Middle frontal gyrus (tissue), 1 donor: ENCODE measurements around the gene AUP1.
"Not testable (repeated sequence)": the region's sequence is repeated elsewhere in the genome, so short reads cannot be mapped to it uniquely, and the experiment has no call there.

ENCODE experiments used
- DNase-seq: peaks from one replicate; pipeline ENCODE4 v3.0.0-alpha.2; 2015; ENCODE audit warnings: low spot score; ENCODE audit errors: extremely low spot score

The AUP1 gene, protein sequence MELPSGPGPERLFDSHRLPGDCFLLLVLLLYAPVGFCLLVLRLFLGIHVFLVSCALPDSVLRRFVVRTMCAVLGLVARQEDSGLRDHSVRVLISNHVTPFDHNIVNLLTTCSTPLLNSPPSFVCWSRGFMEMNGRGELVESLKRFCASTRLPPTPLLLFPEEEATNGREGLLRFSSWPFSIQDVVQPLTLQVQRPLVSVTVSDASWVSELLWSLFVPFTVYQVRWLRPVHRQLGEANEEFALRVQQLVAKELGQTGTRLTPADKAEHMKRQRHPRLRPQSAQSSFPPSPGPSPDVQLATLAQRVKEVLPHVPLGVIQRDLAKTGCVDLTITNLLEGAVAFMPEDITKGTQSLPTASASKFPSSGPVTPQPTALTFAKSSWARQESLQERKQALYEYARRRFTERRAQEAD

GRCh38 chr2:74529357-74530238 lies at the start of gene AUP1, which contains the start of gene HTRA2:
Gene AUP1 (minus strand): TSS chr2:74529706. CDS start chr2:74529629, 77 bp downstream.
Gene HTRA2 (plus strand): TSS chr2:74529933. CDS start chr2:74530007, 74 bp downstream.
- peak; percentile 98 for DNase-seq

DNA sequence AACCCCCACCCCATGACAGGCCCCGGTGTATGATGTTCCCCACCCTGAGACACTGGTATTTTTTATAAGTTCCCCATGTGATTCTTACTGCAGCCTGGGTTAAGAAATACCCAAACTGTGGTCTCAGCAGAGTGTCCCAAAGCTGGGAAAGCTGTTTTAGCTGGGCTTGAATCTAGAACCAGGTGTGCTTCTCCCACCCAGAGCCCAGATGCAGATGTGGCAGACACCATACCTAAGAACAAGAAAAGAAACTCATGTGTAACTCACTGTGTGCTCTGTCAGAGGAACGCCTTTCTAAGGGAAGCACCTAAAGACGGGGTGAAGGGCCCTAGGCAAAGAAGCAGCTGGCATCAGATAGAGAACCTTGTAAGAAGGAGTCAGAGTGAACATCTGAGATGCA lies 48.9 kb upstream of the AUP1 start:
- DNase-seq = no peak

GRCh38 chr2:74577448-74577847 lies 47.9 kb upstream of the AUP1 start:
- DNase-seq = no peak

GRCh38 chr2:74576863-74577229 lies 47.3 kb upstream of the AUP1 start:
- no peak for DNase-seq

DNA sequence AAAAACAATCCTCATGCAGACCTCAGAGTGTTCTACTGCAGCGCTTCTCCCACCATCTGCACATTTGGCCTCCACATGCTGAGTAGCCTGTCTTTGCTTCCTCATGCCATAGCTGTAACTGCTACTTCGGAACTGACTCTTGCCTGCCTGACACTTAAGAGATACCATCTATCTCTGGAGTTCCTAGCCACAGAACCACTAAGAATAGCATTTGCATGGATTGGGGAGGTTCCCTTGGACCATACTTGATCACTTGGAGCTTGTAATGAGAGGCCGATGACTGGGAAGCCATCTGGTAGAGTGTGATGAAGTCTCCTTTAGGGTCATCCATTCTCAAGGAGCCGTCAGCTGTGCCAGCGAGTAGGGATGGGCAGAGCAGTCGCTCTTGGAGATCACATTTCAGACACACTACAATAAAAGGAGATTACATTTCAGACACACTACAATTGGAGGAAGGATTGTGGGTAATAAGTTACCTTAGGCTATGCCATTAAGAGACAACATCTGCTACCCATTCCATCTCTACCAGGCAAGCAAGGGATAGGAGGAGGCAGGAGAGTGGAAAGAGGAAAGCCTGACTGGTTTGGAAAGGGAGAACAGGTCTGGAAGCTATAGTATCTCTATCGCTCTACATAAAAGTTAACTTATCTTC lies 46.8 kb upstream of the AUP1 start:
- no peak for DNase-seq

- no peak for DNase-seq
Observed at GRCh38 chr2:74575320-74575719, 45.8 kb upstream of the AUP1 start.

DNA sequence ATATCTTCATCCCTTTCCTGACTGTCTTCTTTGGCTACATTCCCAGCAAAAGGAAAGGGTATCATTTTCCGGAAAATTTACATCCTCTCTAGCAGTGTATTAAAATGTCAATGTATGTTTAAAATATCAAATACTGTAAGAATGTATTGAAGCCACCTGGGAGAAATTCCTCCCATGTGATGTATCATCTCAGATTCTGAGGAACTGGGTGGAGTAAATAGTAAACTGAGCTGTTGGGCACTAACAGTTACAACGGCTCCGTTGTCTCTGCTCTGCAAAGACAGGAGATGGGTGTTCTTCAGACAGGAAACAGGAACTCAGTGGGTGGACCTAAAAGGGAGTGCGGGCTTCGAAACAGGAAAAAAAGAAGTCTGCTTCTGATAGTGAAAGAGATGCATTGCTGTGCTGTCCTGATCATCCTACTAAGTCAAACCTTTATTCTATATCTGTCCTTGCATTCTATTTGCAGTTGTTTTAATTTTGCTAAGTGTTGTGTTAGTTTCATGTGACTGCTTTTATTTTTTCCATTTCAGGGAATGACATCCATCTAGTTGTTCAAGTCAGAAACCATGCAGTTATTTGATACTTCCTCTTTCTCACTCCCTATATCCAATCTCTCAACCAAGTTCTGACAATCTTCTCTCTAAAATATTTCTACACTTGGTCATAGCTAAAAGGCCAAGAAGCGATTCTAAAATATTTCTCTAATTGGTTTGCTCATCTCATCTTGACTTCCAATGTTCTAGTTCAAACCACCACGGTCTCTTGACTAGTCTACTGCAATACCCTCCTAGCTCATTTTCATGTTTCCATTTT lies 44.4 kb upstream of the AUP1 start:
- no peak for DNase-seq

GRCh38 chr2:74572178-74572925 lies 42.8 kb upstream of the AUP1 start:
- DNase-seq = no peak

DNA sequence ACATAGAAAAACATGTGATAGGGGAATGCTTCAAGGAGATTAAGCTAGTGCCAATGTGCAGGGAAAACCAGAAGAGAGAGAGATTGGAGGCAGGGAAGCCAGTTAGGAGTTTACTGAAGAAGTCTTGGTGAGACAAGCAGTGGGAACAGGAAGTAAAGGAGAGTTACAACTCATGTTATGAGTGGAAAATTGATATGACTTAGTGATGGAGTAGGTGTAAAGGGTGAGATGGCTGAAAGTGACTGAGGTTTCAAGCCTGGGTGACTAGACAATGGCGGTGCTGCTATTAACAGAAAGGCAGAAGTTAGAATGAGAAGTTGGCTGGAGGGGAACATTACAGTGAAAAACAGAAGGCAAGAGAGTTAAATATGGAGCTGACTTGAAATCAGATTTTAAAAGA lies 41.6 kb upstream of the AUP1 start:
- no peak for DNase-seq

DNA sequence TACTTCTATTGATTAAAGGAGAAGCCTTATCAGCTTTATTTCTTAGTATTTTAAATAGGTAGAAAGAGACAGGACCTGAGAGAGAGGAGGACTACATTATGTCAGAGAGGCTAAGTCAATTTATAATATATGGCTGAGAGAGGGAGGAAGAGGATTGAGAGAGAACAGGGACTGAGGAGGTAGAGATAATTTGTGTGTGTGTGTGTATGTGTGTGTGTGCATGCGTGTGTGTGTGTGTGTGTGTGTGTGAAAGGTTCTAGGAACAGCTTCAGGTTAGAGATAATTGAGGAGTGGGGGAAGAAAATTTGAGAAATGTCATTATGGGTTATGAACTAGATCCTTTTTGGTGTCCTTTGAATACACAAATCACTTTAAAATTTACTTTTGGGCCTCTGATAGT lies 40.2 kb upstream of the AUP1 start:
- DNase-seq = no peak

- DNase-seq = no peak
Observed at GRCh38 chr2:74567881-74568280, 38.4 kb upstream of the AUP1 start.

GRCh38 chr2:74566754-74567085 lies 37.2 kb upstream of the AUP1 start:
- no peak for DNase-seq

DNA sequence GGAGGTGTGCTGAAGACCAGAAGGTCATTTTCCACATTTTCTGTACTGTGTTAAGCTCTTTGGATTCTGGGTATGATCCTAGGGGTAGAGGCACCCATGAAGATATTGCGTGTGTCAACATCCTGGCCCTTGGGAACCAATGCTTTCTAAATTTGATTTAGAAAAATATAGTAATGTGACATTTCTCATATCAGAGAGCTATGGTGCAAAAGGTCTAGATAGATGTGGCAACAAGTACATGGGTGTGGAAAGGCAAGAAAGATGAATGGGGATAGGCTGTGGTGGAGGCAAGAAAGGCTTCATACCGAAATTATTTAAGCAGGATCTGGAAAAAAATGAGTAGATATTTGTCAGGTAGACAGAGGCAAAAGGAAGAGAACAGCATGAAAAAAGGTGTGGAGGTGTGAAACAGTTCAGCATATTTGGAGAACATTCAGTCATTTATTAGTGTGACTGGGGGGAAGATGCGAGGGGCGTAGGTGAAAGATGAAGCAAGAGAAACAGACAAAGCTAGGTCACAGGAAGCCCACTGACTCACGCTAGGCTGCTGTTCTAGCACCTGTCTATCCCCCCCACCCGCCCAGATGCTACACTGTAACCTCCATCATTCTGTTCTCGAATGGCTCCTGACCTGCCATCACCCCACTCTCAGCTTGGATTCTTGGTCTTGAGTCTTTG lies 36.7 kb upstream of the AUP1 start:
- no peak for DNase-seq

DNA sequence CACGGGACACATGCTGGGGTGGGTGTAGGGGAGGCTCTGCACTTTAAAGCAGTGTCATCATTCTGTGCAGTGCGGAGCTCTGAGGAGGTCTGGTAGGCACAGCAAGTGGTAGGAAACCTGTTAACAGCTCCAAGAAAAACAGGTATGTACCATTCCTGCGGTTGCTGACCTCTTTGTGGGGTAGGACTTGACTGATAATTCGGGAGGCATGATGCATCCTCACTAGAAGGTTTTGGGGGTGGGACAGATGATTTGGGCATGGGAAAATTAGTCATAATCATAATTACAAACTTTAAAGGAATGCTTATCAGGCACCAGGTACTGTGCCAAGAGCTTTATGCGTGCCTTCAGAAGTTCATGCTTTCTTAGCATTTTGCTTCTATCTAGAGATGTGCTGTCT lies 34.7 kb upstream of the AUP1 start:
- DNase-seq = no peak

DNA sequence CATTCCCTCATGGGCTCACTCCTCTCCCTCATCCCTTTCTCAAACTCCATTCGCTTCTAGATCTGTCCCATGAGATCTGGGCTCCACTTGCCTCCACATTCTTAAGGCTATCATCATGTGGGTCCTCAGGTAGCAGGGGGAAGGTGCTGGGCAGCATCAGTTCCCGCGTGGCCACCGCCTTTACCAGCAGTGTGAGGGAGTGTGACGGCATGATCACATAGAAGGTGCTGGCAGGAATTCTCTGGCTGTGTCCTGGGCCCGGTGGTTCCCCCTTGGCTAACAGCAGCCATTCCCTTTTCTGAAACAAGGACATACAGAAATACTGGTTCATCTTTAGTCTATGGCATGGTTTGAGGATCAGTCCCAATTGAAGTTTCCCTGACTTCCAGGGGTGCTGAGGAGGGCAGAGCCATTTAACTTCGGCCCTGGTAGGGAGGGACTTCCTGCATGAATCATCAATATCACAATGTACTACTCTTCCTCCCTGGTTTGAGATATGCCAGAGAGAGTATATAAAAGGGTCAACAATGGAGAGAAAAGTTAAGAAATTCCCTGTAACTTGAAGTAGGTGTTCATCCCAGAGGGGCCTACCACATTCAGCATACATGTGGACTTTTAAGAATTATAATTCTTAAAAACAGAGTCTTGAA lies 32.7 kb upstream of the AUP1 start:
- DNase-seq = no peak

DNA sequence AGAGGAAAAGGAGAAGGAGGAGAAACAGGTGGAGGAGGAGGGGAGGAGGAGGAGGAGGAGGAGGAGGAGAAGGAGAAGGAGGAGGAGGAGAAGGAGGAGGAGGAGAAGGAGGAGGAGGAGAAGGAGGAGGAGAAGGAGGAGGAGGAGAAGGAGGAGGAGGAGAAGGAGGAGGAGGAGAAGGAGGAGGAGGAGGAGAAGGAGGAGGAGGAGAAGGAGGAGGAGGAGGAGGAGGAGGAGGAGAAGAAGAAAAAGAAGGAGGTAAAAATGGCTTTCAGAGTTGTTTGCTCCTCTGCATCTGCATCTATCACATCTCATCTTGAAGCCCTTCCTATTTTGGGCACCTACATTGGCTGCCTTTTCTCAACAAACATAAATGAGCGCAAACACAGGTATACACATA lies 31.5 kb upstream of the AUP1 start:
- DNase-seq = not testable (repeated sequence)

DNA sequence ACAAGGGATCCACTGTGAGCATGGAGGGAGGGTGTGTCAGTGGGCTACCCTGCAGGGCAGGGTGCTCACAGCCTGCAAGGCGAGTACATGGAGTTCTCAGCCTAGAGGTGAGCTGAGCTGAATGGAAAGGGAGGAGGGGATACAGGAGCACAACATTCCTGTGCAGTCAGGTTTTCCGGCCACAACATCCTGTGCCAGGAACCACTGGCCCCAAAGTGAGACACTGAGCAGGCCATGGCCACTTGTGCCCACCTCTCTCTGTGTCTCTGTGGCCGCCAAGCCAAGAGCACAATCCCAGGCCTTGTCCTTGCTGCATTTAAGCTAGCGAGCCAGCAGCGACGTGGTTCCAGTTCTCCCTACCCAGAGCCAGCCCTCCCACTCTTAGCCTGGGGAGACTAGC lies 31.1 kb upstream of the AUP1 start:
- DNase-seq = no peak

- no peak for DNase-seq
Observed at GRCh38 chr2:74559912-74560311, 30.4 kb upstream of the AUP1 start.
